IMR-90 (cell line): Measurements from ENCODE around the gene PLEKHA4. TPM values are rescaled to one million over a fixed set of nuclear protein-coding genes. Genes with fewer than 3 reads are reported as not detected.

Experiments used
- ATAC-seq: fragments of 200-7000 bp; cut with Tn5 transposase; 2 replicates; pipeline ENCODE4 v1.9.1; 2020; ENCODE audit warnings: low read depth, mild to moderate bottlenecking, moderate library complexity
- BruUV-seq: library from RNA; stranded (reverse); fragments of 400-500 nt; replicated peaks from 2 replicates; lab custom pipeline; 2021; lab: Mats Ljungman, UMichigan
- CTCF ChIA-PET: fragments of 300-600 bp; formaldehyde crosslinking; extraction: SDS; loops from one replicate; lab custom pipeline; 2021; ENCODE audit warnings: antibody characterized with exemption; lab: Yijun Ruan, JAX
- POLR2A ChIA-PET: fragments of 300-600 bp; sonication (Branson Sonifier 250); formaldehyde crosslinking; loops from one replicate; lab custom pipeline; 2022; ENCODE audit warnings: antibody characterized with exemption; ENCODE audit not compliant: unreplicated experiment; lab: Charles Lee
- DNase-seq: peaks from one replicate; pipeline ENCODE4 v3.0.0; 2013
- H2AFZ ChIP-seq: replicated peaks from 2 replicates; pipeline ENCODE3; 2013; ENCODE audit warnings: low read length, mild to moderate bottlenecking; ENCODE audit not compliant: poor library complexity
- H2AK5ac ChIP-seq: 2 replicates; pipeline ENCODE4 v1.6.1; 2013; ENCODE audit warnings: low read depth, low read length, inconsistent platforms
- H2AK9ac ChIP-seq: replicated peaks from 2 replicates; pipeline ENCODE3; 2013; ENCODE audit warnings: mild to moderate bottlenecking, low read depth, low read length, moderate library complexity; ENCODE audit not compliant: poor library complexity
- H2BK120ac ChIP-seq: 2 replicates; pipeline ENCODE4 v1.6.1; 2013; ENCODE audit warnings: low read depth, low read length, inconsistent platforms
- H2BK15ac ChIP-seq: 3 replicates; pipeline ENCODE4 v1.6.1; 2013; ENCODE audit warnings: low read depth, low read length, inconsistent platforms
- H2BK20ac ChIP-seq: 2 replicates; pipeline ENCODE4 v1.6.1; 2013; ENCODE audit warnings: low read depth, mild to moderate bottlenecking, inconsistent platforms, low read length, moderate library complexity
- H2BK5ac ChIP-seq: 2 replicates; pipeline ENCODE4 v1.6.1; 2013; ENCODE audit warnings: mild to moderate bottlenecking, low read depth, low read length, inconsistent platforms; ENCODE audit not compliant: poor library complexity, severe bottlenecking
- H3K14ac ChIP-seq: replicated peaks from 2 replicates; pipeline ENCODE4 v1.6.1; 2013; ENCODE audit warnings: low read depth, low read length, inconsistent platforms
- H3K18ac ChIP-seq: 2 replicates; pipeline ENCODE4 v1.6.1; 2013; ENCODE audit warnings: low read depth, low read length, control low read depth
- H3K23ac ChIP-seq: 2 replicates; pipeline ENCODE4 v1.6.1; 2013; ENCODE audit warnings: low read depth, low read length, inconsistent platforms
- H3K27ac ChIP-seq: 2 replicates; pipeline ENCODE4 v1.5.1; 2013; ENCODE audit warnings: mild to moderate bottlenecking, control low read depth, low read length; ENCODE audit not compliant: insufficient read depth
- H3K27me3 ChIP-seq: 2 replicates; pipeline ENCODE4 v1.6.1; 2013; ENCODE audit warnings: low read length; ENCODE audit not compliant: control insufficient read depth, insufficient read depth
- H3K36me3 ChIP-seq: 2 replicates; pipeline ENCODE4 v1.6.1; 2013; ENCODE audit warnings: low read length, mixed read lengths; ENCODE audit not compliant: control insufficient read depth, insufficient read depth
- H3K4ac ChIP-seq: 2 replicates; pipeline ENCODE4 v1.6.1; 2013; ENCODE audit warnings: low read depth, low read length, inconsistent platforms
- H3K4me1 ChIP-seq: 2 replicates; pipeline ENCODE4 v1.6.1; 2013; ENCODE audit warnings: low read length, mixed read lengths; ENCODE audit not compliant: control insufficient read depth, insufficient read depth
- H3K4me2 ChIP-seq: 2 replicates; pipeline ENCODE4 v1.6.1; 2013; ENCODE audit warnings: low read depth, mild to moderate bottlenecking, control low read depth, low read length, moderate library complexity
- H3K4me3 ChIP-seq: 2 replicates; pipeline ENCODE4 v1.5.1; 2013; ENCODE audit warnings: low read depth, mild to moderate bottlenecking, control low read depth, low read length, moderate library complexity; ENCODE audit not compliant: insufficient read depth
- H3K56ac ChIP-seq: 2 replicates; pipeline ENCODE4 v1.6.1; 2013; ENCODE audit warnings: low read length, inconsistent platforms; ENCODE audit not compliant: insufficient read depth; ENCODE audit errors: extremely low read depth
- H3K79me1 ChIP-seq, 2 experiments: 2 replicates each; pipeline ENCODE4 v1.6.1; 2013; ENCODE audit warnings: low read length in 2 of 2, inconsistent platforms in 1 of 2, low read depth in 1 of 2
- H3K9ac ChIP-seq: 2 replicates; pipeline ENCODE4 v1.6.1; 2013; ENCODE audit warnings: low read depth, low read length, control low read depth
- H3K9me1 ChIP-seq: 2 replicates; pipeline ENCODE4 v1.6.1; 2013; ENCODE audit warnings: low read length, inconsistent platforms; ENCODE audit not compliant: insufficient read depth
- H3K9me3 ChIP-seq: 2 replicates; pipeline ENCODE4 v1.6.1; 2013; ENCODE audit warnings: low read length; ENCODE audit not compliant: control insufficient read depth, insufficient read depth
- H4K20me1 ChIP-seq: 2 replicates; pipeline ENCODE4 v1.6.1; 2013; ENCODE audit warnings: low read length, inconsistent platforms; ENCODE audit not compliant: insufficient read depth
- H4K5ac ChIP-seq: 2 replicates; pipeline ENCODE4 v1.6.1; 2013; ENCODE audit warnings: mild to moderate bottlenecking, low read depth, low read length, control low read depth
- H4K8ac ChIP-seq, 2 experiments: 2 replicates each; pipeline ENCODE4 v1.6.1; 2013; ENCODE audit warnings: low read depth in 2 of 2, low read length in 2 of 2, control low read depth in 1 of 2, inconsistent platforms in 1 of 2
- H4K91ac ChIP-seq: 2 replicates; pipeline ENCODE4 v1.6.1; 2013; ENCODE audit warnings: low read depth, low read length, inconsistent platforms; ENCODE audit not compliant: insufficient read depth
- CEBPB ChIP-seq: IDR thresholded peaks from 2 replicates; pipeline ENCODE4 v1.6.1; 2012; ENCODE audit warnings: low read depth, low read length, improper control_type of control experiment
- FOS ChIP-seq: fragments of 150-350 bp; IDR thresholded peaks from 2 replicates; pipeline ENCODE4 v1.6.1; 2016; ENCODE audit warnings: low read depth, low read length
- MAFK ChIP-seq: IDR thresholded peaks from 2 replicates; pipeline ENCODE4 v1.6.1; 2012; ENCODE audit warnings: low read depth, low read length, improper control_type of control experiment
- MXI1 ChIP-seq: IDR thresholded peaks from 2 replicates; pipeline ENCODE4 v1.6.1; 2012; ENCODE audit warnings: low read depth, mild to moderate bottlenecking, low read length, moderate library complexity, borderline replicate concordance
- POLR2A ChIP-seq: IDR thresholded peaks from 2 replicates; pipeline ENCODE4 v1.6.1; 2012; ENCODE audit warnings: mild to moderate bottlenecking, low read depth, low read length
- SMC3 ChIP-seq: fragments of 150-350 bp; IDR thresholded peaks from 2 replicates; pipeline ENCODE4 v1.6.1; 2016; ENCODE audit warnings: low read depth, mild to moderate bottlenecking, antibody characterized with exemption, low read length, moderate library complexity
- WGBS, 2 experiments: methylation state at CpG; one replicate each; pipeline versions ENCODE4 v1.1.5 to v1.1.7; 2013; ENCODE audit warnings: missing lambda C conversion rate in 2 of 2; ENCODE audit not compliant: insufficient read length in 1 of 2; ENCODE audit errors: extremely low coverage in 2 of 2; 5-methylcytosine and 5-hydroxymethylcytosine counted together
- dilution Hi-C: fragments of 300-500 bp; cut with HindIII; formaldehyde crosslinking; loops from one replicate; pipeline ENCODE4 v1.14.3; 2018; ENCODE audit warnings: low sequenced_read_pairs; ENCODE audit not compliant: unreplicated experiment
- in situ Hi-C: fragments of 300-500 bp; cut with MboI; formaldehyde crosslinking; loops from 3 replicates; pipeline ENCODE4 v1.14.3; 2019; ENCODE audit warnings: low sequenced_read_pairs, inconsistent platforms, mixed read lengths
- intact Hi-C: fragments of 100-400 bp; cut with micrococcal nuclease; formaldehyde crosslinking; loops from 2 replicates; pipeline ENCODE4 v1.10.0; 2022
- polyA plus RNA-seq, 3 experiments: library from polyadenylated mRNA; depleted of rRNA; stranded (reverse); fragments of >200 nt; gene quantifications; 2 replicates each; pipeline ENCODE4 v1.2.3, GENCODE V29; 2012; ENCODE audit warnings: low replicate concordance in 1 of 3
- total RNA-seq: library from RNA; depleted of rRNA; stranded (reverse); fragments of >200 nt; gene quantifications from 2 replicates; pipeline ENCODE4 v1.2.3, GENCODE V29; 2012
- TF ChIP-seq, protein P1 (sequence below): fragments of 150-350 bp; IDR thresholded peaks from 2 replicates; pipeline ENCODE4 v1.6.1; 2017; ENCODE audit warnings: mild to moderate bottlenecking, antibody characterized with exemption, low read length, low read depth

The PLEKHA4 gene
- total and polyA plus RNA-seq, 2 of the 4 experiments (the other 2 are of a cell fraction) = 4.5 to 14.4 TPM

DNA sequence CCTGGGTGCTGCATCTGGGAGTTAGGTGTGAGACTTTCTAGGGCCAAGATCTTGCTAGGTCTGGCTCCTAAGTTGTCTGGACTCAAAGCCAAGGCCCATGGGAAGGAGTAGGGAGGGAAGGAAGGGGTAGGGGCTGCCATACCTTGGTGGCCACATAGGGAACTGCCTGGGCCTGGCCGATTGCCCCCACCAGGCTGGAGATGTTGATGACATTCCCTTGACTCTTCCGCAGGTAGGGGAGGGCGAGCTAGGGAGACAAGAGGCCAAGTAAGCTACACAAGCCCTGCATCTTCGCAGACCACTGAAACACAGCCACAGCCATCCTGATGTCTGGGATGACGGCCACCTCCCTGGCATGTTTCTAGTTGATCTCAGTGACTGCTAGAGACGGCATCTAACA is 53.5 kb downstream of the PLEKHA4 start:
- in situ Hi-C loops (no loop called here), dilution Hi-C loops (no loop called here), intact Hi-C loops (no loop called here)
- no peak overlapping the region for H3K4me3 ChIP-seq
- no peak overlapping the region for H2BK5ac ChIP-seq
- H3K4me1 ChIP-seq = peaks cover 8% of the 10 kb centered on the region; the same call in 1 of the 2 replicates
- TF ChIP-seq SMC3 (no peak), FOS (no peak), CEBPB (no peak), MXI1 (no peak), POLR2A (no peak), MAFK (no peak)
- TF ChIP-seq, protein P1, sequence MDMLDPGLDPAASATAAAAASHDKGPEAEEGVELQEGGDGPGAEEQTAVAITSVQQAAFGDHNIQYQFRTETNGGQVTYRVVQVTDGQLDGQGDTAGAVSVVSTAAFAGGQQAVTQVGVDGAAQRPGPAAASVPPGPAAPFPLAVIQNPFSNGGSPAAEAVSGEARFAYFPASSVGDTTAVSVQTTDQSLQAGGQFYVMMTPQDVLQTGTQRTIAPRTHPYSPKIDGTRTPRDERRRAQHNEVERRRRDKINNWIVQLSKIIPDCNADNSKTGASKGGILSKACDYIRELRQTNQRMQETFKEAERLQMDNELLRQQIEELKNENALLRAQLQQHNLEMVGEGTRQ = no peak
- no peak overlapping the region for H3K4ac ChIP-seq
- H4K91ac ChIP-seq = no peak overlapping the region
- H2BK120ac ChIP-seq = no peak overlapping the region
- H3K23ac ChIP-seq = no peak overlapping the region
- ATAC-seq (no peak), DNase-seq (no peak)
- H2AK9ac ChIP-seq = peak overlapping the region; percentile 65
- H2AK5ac ChIP-seq = no peak overlapping the region
- POLR2A ChIA-PET = no interaction called here
- no peak overlapping the region for H3K14ac ChIP-seq
- H3K56ac ChIP-seq = no peak overlapping the region
- no peaks in the 10 kb centered on the region for H3K36me3 ChIP-seq
- CTCF ChIA-PET = no interaction called here
- H3K4me2 ChIP-seq = no peak overlapping the region
- no peak overlapping the region for H4K5ac ChIP-seq
- peaks cover 0 to 4% of the 10 kb centered on the region in 2 experiments; a peak in 1 of 4 replicates for H3K79me1 ChIP-seq
- H4K8ac ChIP-seq = no peak overlapping the region
- no peaks in the 10 kb centered on the region for H3K27me3 ChIP-seq
- H3K9me1 ChIP-seq = no peaks in the 10 kb centered on the region; the same call in 1 of the 2 replicates
- H3K9me3 ChIP-seq = no peaks in the 10 kb centered on the region
- H3K18ac ChIP-seq = no peak overlapping the region
- H3K9ac ChIP-seq = no peak overlapping the region
- no peak overlapping the region for H3K27ac ChIP-seq
- no peak overlapping the region for H2BK20ac ChIP-seq
- no TSS peak for BruUV-seq
- no CpG with 5 or more reads among the region's 6 CpGs for WGBS, 2 experiments
- no peak overlapping the region for H2AFZ ChIP-seq
- H4K20me1 ChIP-seq = peaks cover 3% of the 10 kb centered on the region; the same call in 1 of the 2 replicates
- no peak overlapping the region for H2BK15ac ChIP-seq
